Nephron (organoid): Measurements from ENCODE around the gene TTC23.

Experiments
- H3K27ac Mint-ChIP-seq, 3 experiments: 2 replicates each; pipeline ENCODE4 v1.8.0; 2020; ENCODE audit warnings: mixed read lengths in 3 of 3, mild to moderate bottlenecking in 2 of 3, moderate library complexity in 1 of 3
- H3K27me3 Mint-ChIP-seq: 2 replicates; pipeline ENCODE4 v1.8.0; 2021; ENCODE audit warnings: low read depth, mild to moderate bottlenecking, moderate library complexity, mixed read lengths
- H3K36me3 Mint-ChIP-seq: 2 replicates; pipeline ENCODE4 v1.8.0; 2020; ENCODE audit warnings: low read depth, mixed read lengths
- H3K4me1 Mint-ChIP-seq: 2 replicates; pipeline ENCODE4 v1.8.0; 2020; ENCODE audit warnings: mixed read lengths
- H3K4me3 Mint-ChIP-seq, 3 experiments: 2 replicates each; pipeline ENCODE4 v1.8.0; 2020; ENCODE audit warnings: mild to moderate bottlenecking in 3 of 3, mixed read lengths in 3 of 3, moderate library complexity in 2 of 3
- H3K9me3 Mint-ChIP-seq: 2 replicates; pipeline ENCODE4 v1.8.0; 2020; ENCODE audit warnings: mixed read lengths
- CTCF ChIP-seq, 3 experiments: fragments of 200-600 bp; sonication (generic); IDR thresholded peaks; one replicate each; pipeline ENCODE4 v1.5.0; 2021; ENCODE audit warnings: antibody characterized with exemption in 3 of 3; ENCODE audit not compliant: unreplicated experiment in 3 of 3

The TTC23 gene

DNA sequence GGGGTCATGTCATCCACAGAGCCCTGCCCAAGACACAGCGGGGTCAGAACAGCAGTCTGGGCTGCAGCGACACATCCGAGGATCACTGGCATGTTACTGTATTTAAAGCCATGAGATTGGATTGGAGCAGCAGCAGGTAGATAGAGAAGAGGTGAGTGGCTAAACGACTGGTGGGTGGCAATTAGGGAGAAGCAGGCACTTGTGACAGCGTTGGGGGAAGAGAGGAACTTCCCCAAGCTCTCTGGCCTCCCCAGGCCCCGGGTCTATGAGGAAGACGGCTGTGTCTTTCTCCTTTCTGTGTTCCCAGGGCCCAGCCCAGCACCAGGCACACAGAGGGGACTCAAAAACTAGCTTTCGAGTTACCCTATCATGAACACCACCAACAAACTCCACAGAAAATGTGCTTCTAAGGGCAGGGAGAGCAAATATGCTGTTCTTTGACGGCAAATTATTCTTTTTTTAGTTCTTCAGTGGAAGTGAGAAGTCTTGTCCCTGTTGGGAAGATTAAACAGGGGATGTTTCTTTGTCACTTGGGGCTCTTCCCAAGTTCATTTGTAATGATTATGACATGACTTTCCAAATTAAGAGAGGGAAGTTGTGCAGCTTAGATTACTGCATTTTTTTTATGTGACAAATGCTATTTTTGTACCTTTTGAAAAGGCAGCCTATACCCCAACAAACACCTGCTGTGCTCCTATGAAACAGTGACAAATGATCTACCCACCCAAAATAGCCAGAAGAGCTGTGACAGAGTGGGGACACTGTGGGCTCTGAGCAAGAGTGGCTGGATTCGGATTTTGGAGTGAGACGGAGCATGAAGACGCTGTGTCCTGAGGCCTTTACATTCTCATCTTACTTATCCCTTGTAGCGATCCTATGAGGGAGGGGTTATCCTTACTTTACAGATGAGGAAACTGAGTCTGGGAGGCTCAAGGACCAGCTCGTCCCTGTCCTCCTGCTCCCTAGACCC, 151.7 kb downstream of the TTC23 start:
- Mint-ChIP-seq H3K4me1 (peaks cover 15% of the 10 kb centered on the region), H3K27me3 (peaks cover 62% of the 10 kb centered on the region), H3K27ac (no peak overlapping the region), H3K9me3 (no peaks in the 10 kb centered on the region), H3K36me3 (no peaks in the 10 kb centered on the region), H3K4me3 (no peak overlapping the region)
- TF ChIP-seq CTCF (IDR thresholded peaks at IDR 0.05; ENCODE audit: unreplicated experiment in 3 of 3): no peak

- Mint-ChIP-seq H3K4me1 (peaks cover 10% of the 10 kb centered on the region), H3K9me3 (no peaks in the 10 kb centered on the region), H3K36me3 (no peaks in the 10 kb centered on the region), H3K27me3 (peaks cover 55% of the 10 kb centered on the region), H3K27ac (no peak overlapping the region), H3K4me3 (no peak overlapping the region)
- TF ChIP-seq CTCF (IDR thresholded peaks at IDR 0.05; ENCODE audit: unreplicated experiment in 3 of 3): no peak
Observed at GRCh38 chr15:99096894-99097426, 152.4 kb downstream of the TTC23 start.

DNA sequence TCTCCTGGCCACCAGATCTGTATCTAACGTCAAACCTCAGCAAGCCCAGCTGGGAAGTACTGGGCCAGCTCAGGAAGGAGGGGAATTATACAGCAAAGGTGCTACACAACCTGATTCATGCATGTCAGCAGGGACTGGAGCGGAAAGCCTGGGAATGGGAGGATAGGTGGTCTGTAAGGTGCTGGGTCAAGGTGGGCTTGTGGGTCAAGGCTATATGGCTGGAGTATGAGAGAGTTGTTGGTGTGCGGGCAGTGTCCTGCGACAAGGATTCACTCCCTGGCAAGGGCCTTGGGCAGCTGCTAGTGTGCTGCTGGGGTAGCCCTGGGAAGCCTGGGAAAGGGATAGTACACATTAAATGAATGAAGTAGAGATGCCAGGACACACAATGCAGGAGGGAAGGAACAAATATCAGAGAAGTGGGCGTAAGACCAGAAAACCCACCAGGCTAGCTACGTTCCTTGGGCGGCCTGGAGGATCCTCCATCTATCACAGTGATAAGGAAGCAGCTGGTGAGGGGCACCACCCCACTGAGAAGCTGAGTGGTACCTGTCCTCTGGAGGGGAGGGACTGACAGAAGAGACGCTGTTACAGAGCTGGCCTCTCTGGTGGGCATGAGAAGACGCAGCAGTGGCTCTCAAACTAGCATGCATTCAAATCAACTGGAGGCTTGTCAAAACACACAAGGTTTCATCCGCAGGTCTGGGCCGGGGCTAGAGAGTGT, 153.0 kb downstream of the TTC23 start:
- Mint-ChIP-seq H3K36me3 (no peaks in the 10 kb centered on the region), H3K4me1 (peaks cover 10% of the 10 kb centered on the region), H3K9me3 (no peaks in the 10 kb centered on the region), H3K4me3 (no peak overlapping the region), H3K27me3 (peaks cover 54% of the 10 kb centered on the region), H3K27ac (no peak overlapping the region)
- TF ChIP-seq CTCF (IDR thresholded peaks at IDR 0.05; ENCODE audit: unreplicated experiment in 3 of 3): no peak

GRCh38 chr15:99095626-99096025, 153.8 kb downstream of the TTC23 start:
- Mint-ChIP-seq H3K9me3 (no peaks in the 10 kb centered on the region), H3K27me3 (peaks cover 51% of the 10 kb centered on the region), H3K4me1 (peaks cover 10% of the 10 kb centered on the region), H3K27ac (no peak overlapping the region), H3K4me3 (no peak overlapping the region), H3K36me3 (no peaks in the 10 kb centered on the region)
- no peak for TF ChIP-seq CTCF (IDR thresholded peaks at IDR 0.05; ENCODE audit: unreplicated experiment in 3 of 3)

DNA sequence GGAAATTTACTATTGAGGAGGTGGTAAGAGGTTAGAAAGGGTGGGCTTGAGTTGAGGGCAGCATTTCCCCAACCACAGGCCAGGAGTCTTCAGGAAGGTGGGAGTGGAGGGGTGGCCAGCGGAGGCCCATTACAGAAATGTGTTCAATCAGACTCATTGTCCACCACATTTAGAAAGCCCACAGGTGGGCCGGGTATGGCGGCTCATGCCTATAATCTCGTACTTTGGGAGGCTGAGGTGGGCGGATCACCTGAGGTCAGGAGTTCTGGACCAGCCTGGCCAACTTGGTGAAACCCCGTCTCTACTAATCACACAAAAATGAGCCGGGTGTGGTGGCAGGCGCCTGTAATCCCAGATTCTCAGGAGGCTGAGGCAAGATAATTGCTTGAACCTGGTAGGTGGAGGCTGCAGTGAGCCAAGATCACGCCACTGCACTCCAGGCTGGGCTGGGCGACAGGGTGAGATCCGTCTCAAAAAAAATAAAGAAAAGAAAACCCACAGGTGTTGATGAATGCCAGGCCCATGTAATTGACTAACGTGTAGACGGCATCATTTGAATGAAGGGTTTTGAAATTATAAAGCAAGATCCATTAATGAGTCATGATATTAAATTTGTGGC, 156.7 kb downstream of the TTC23 start:
- peaks cover 6% of the 10 kb centered on the region for H3K4me1 Mint-ChIP-seq
- no peak for TF ChIP-seq CTCF (IDR thresholded peaks at IDR 0.05; ENCODE audit: unreplicated experiment in 3 of 3)
- no peak overlapping the region for H3K4me3 Mint-ChIP-seq
- H3K27me3 Mint-ChIP-seq: peaks cover 28% of the 10 kb centered on the region
- no peak overlapping the region for H3K27ac Mint-ChIP-seq
- no peaks in the 10 kb centered on the region for H3K36me3 Mint-ChIP-seq
- H3K9me3 Mint-ChIP-seq: no peaks in the 10 kb centered on the region
